ENCODE measurements around the gene LRIT1. TPM values are rescaled to one million over a fixed set of nuclear protein-coding genes. Genes with fewer than 3 reads are reported as not detected.

Gene LRIT1
- total RNA-seq, 1 experiment from 2014 or later = not detected

GRCh38 chr10:84269773-84270172 lies 28.4 kb upstream of the LRIT1 start:
- peak; percentile 20; the same call in 1 of the 2 replicates for ATAC-seq
- TF ChIP-seq ZFX (IDR thresholded peaks at IDR 0.05) (no peak), ZNF274 (IDR thresholded peaks at IDR 0.05; ENCODE audit: low read depth, low read length) (no peak), CTCF (IDR thresholded peaks at IDR 0.05 in 2 of 3, conservative IDR thresholded peaks at IDR 0.05 in 1 of 3; ENCODE audit: borderline replicate concordance in 1 of 3, insufficient read depth in 1 of 3, low read depth in 2 of 3, low read length in 2 of 3) (no peak), YY1 (IDR thresholded peaks at IDR 0.05; ENCODE audit: extremely low read depth, insufficient replicate concordance, low read depth, low read length) (no peak), POLR2A (IDR thresholded peaks at IDR 0.05; ENCODE audit: borderline replicate concordance, extremely low read depth, insufficient read depth, insufficient read length) (no peak), EZH2 (IDR thresholded peaks at IDR 0.05) (no peak), CBX3 (IDR thresholded peaks at IDR 0.05; ENCODE audit: low read depth) (no peak), SRF (IDR thresholded peaks at IDR 0.05; ENCODE audit: low read depth) (no peak), CEBPB (IDR thresholded peaks at IDR 0.05; ENCODE audit: low read depth) (peak; percentile 89), JUND (IDR thresholded peaks at IDR 0.05) (peak; percentile 58), FOSL1 (IDR thresholded peaks at IDR 0.05; ENCODE audit: low read depth) (peak; percentile 51), RAD21 (IDR thresholded peaks at IDR 0.05; ENCODE audit: low read depth) (no peak), EGR1 (IDR thresholded peaks at IDR 0.05; ENCODE audit: low read depth) (peak; percentile 36; the same call in 1 of the 2 replicates), ATF3 (IDR thresholded peaks at IDR 0.05) (no peak), EZH2phosphoT487 (IDR thresholded peaks at IDR 0.05; ENCODE audit: borderline replicate concordance) (no peak), SP1 (IDR thresholded peaks at IDR 0.05; ENCODE audit: low read depth) (peak; percentile 66), SIN3A (IDR thresholded peaks at IDR 0.05; ENCODE audit: low read depth) (peak; percentile 39; the same call in 1 of the 2 replicates), POLR2AphosphoS5 (IDR thresholded peaks at IDR 0.05; ENCODE audit: low read depth, low read length) (no peak), ELF1 (IDR thresholded peaks at IDR 0.05; ENCODE audit: borderline replicate concordance, low read depth) (no peak)
- TF ChIP-seq, protein P1, sequence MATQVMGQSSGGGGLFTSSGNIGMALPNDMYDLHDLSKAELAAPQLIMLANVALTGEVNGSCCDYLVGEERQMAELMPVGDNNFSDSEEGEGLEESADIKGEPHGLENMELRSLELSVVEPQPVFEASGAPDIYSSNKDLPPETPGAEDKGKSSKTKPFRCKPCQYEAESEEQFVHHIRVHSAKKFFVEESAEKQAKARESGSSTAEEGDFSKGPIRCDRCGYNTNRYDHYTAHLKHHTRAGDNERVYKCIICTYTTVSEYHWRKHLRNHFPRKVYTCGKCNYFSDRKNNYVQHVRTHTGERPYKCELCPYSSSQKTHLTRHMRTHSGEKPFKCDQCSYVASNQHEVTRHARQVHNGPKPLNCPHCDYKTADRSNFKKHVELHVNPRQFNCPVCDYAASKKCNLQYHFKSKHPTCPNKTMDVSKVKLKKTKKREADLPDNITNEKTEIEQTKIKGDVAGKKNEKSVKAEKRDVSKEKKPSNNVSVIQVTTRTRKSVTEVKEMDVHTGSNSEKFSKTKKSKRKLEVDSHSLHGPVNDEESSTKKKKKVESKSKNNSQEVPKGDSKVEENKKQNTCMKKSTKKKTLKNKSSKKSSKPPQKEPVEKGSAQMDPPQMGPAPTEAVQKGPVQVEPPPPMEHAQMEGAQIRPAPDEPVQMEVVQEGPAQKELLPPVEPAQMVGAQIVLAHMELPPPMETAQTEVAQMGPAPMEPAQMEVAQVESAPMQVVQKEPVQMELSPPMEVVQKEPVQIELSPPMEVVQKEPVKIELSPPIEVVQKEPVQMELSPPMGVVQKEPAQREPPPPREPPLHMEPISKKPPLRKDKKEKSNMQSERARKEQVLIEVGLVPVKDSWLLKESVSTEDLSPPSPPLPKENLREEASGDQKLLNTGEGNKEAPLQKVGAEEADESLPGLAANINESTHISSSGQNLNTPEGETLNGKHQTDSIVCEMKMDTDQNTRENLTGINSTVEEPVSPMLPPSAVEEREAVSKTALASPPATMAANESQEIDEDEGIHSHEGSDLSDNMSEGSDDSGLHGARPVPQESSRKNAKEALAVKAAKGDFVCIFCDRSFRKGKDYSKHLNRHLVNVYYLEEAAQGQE (IDR thresholded peaks at IDR 0.05; ENCODE audit: low read depth) = no peak
- TF ChIP-seq, protein P2, sequence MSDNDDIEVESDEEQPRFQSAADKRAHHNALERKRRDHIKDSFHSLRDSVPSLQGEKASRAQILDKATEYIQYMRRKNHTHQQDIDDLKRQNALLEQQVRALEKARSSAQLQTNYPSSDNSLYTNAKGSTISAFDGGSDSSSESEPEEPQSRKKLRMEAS (IDR thresholded peaks at IDR 0.05) = peak; percentile 51; the same call in 1 of the 2 replicates
- TF ChIP-seq, protein P3, sequence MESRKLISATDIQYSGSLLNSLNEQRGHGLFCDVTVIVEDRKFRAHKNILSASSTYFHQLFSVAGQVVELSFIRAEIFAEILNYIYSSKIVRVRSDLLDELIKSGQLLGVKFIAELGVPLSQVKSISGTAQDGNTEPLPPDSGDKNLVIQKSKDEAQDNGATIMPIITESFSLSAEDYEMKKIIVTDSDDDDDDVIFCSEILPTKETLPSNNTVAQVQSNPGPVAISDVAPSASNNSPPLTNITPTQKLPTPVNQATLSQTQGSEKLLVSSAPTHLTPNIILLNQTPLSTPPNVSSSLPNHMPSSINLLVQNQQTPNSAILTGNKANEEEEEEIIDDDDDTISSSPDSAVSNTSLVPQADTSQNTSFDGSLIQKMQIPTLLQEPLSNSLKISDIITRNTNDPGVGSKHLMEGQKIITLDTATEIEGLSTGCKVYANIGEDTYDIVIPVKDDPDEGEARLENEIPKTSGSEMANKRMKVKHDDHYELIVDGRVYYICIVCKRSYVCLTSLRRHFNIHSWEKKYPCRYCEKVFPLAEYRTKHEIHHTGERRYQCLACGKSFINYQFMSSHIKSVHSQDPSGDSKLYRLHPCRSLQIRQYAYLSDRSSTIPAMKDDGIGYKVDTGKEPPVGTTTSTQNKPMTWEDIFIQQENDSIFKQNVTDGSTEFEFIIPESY (IDR thresholded peaks at IDR 0.05; ENCODE audit: extremely low read depth, insufficient replicate concordance, low read length) = no peak

More at GRCh38 chr10:84269773-84270172, 28.4 kb upstream of the LRIT1 start:
- ChIA-PET RAD21 (ENCODE audit: low non-redundant PET in 1 of 2, low total read pairs in 2 of 2, uncharacterized antibody in 2 of 2, unreplicated experiment in 2 of 2) (interaction anchor here in 1 of 2 experiments (1.0 kb wide), 1 partner anchor 267 kb away, joined by 3 read pairs; no protein-coding TSS in a partner anchor), POLR2A (no interaction called here), CTCF (interaction anchor here (1.3 to 10.1 kb wide), 2 partner anchors 13 to 268 kb away, joined by 5 to 268 read pairs; no protein-coding TSS in a partner anchor)
- Histone ChIP-seq H3K27ac (ENCODE audit: low read depth, low read length) (no peak overlapping the region), H3K4me1 (ENCODE audit: control insufficient read depth in 1 of 2, insufficient read depth in 2 of 2, low read length in 2 of 2) (peaks cover 0 to 18% of the 10 kb centered on the region in 2 experiments; a peak in 2 of 4 replicates), H3K9me3 (ENCODE audit: control insufficient read depth in 1 of 2, insufficient read depth in 1 of 2, low read depth in 1 of 2, low read length in 2 of 2) (no peaks in the 10 kb centered on the region), H2AFZ (ENCODE audit: low read depth, low read length, poor library complexity, severe bottlenecking) (no peak overlapping the region), H3K4me2 (ENCODE audit: low read length) (peak overlapping the region; percentile 5; the same call in 1 of the 2 replicates), H3K4me3 (replicated peaks in 1 of 2; ENCODE audit: low read depth in 1 of 2, low read length in 2 of 2) (no peak overlapping the region), H4K20me1 (ENCODE audit: insufficient read depth) (no peaks in the 10 kb centered on the region), H3K79me2 (ENCODE audit: insufficient read depth, low read length) (no peaks in the 10 kb centered on the region), H3K27me3 (ENCODE audit: insufficient read depth, low read length) (no peaks in the 10 kb centered on the region), H3K9ac (ENCODE audit: low read length) (no peak overlapping the region), H3K36me3 (ENCODE audit: control insufficient read depth in 1 of 2, insufficient read depth in 2 of 2, low read length in 2 of 2) (no peaks in the 10 kb centered on the region), H3K9me2 (ENCODE audit: insufficient read depth) (no peaks in the 10 kb centered on the region)
- no TSS peak for BruUV-seq (replicated peaks)
- peak; percentile 66 for DNase-seq (ENCODE audit: low read depth, low spot score)
- intact Hi-C loops (cut with micrococcal nuclease) = loop anchor here (5.0 to 10.0 kb wide), 3 partner anchors 58 to 445 kb away; partner anchors contain the start of gene CCSER2

Data from HCT116 (cell line).